Fibroblast of lung (primary cell): ENCODE results near the gene NHP2. TPM values are rescaled to one million over a fixed set of nuclear protein-coding genes. Genes with fewer than 3 reads are reported as not detected.

Source experiments
- DNase-seq, 2 donors: peaks; one replicate each; pipeline versions ENCODE4 v3.0.0 to v3.0.0-alpha.2; 2010; ENCODE audit warnings: low read depth in 2 of 2
- H2AFZ ChIP-seq: 2 replicates; pipeline ENCODE4 v1.5.1; 2012; ENCODE audit warnings: low read length, control low read depth, inconsistent platforms
- H3K27ac ChIP-seq: 2 replicates; pipeline ENCODE4 v1.5.1; 2011; ENCODE audit warnings: low read length, control low read depth; ENCODE audit not compliant: insufficient read depth
- H3K27me3 ChIP-seq: 2 replicates; pipeline ENCODE4 v1.5.1; 2011; ENCODE audit warnings: mild to moderate bottlenecking, low read length; ENCODE audit not compliant: control insufficient read depth, insufficient read depth
- H3K36me3 ChIP-seq: 2 replicates; pipeline ENCODE4 v1.5.1; 2011; ENCODE audit warnings: low read length; ENCODE audit not compliant: control insufficient read depth, insufficient read depth
- H3K4me1 ChIP-seq: 2 replicates; pipeline ENCODE4 v1.5.1; 2011; ENCODE audit warnings: low read length; ENCODE audit not compliant: control insufficient read depth, insufficient read depth; ENCODE audit errors: extremely low read depth
- H3K4me2 ChIP-seq: 2 replicates; pipeline ENCODE4 v1.5.1; 2011; ENCODE audit warnings: low read length, control low read depth; ENCODE audit not compliant: insufficient read depth; ENCODE audit errors: extremely low read depth
- H3K4me3 ChIP-seq, 4 experiments: fragments of 200-600 bp in 1 of 4; sonication (generic) in 1 of 4; replicated peaks in 1 of 4; 2 replicates each; pipeline ENCODE4 v1.5.1; 2011 to 2016; ENCODE audit warnings: low read length in 4 of 4, low read depth in 3 of 4, mild to moderate bottlenecking in 3 of 4, control low read depth in 2 of 4, inconsistent platforms in 1 of 4, mixed read lengths in 1 of 4; ENCODE audit not compliant: insufficient read depth in 1 of 4; ENCODE audit errors: control extremely low read depth in 1 of 4
- H3K79me2 ChIP-seq: 2 replicates; pipeline ENCODE4 v1.5.1; 2012; ENCODE audit warnings: mild to moderate bottlenecking, low read length, inconsistent platforms; ENCODE audit not compliant: control insufficient read depth, insufficient read depth
- H3K9ac ChIP-seq: 2 replicates; pipeline ENCODE4 v1.5.1; 2011; ENCODE audit warnings: mild to moderate bottlenecking, low read length, control low read depth; ENCODE audit not compliant: insufficient read depth
- H3K9me3 ChIP-seq: 2 replicates; pipeline ENCODE4 v1.5.1; 2012; ENCODE audit warnings: low read depth, low read length; ENCODE audit not compliant: control insufficient read depth, insufficient read depth
- H4K20me1 ChIP-seq: 2 replicates; pipeline ENCODE4 v1.5.1; 2011; ENCODE audit warnings: low read length; ENCODE audit not compliant: control insufficient read depth, insufficient read depth; ENCODE audit errors: extremely low read depth
- CTCF ChIP-seq, 2 donors: IDR thresholded peaks in 1 of 2; conservative IDR thresholded peaks in 1 of 2; 1 replicate in 1 of 2; 2 replicates in 1 of 2; pipeline ENCODE4 v1.5.1; 2011 to 2012; ENCODE audit warnings: low read length in 2 of 2, control low read depth in 1 of 2, inconsistent platforms in 1 of 2, low read depth in 1 of 2, mild to moderate bottlenecking in 1 of 2
- EZH2 ChIP-seq: IDR thresholded peaks from 2 replicates; pipeline ENCODE4 v1.5.1; 2012; ENCODE audit warnings: low read length, control low read depth, mild to moderate bottlenecking; ENCODE audit errors: missing control alignments
- polyA plus RNA-seq, 2 donors: library from polyadenylated mRNA; depleted of rRNA in 1 of 2; stranded (reverse) in 1 of 2; unstranded in 1 of 2; fragments of >200 nt; gene quantifications; 2 replicates each; pipeline ENCODE4 v1.2.1, GENCODE V29; 2011 to 2012; ENCODE audit warnings: missing spikeins in 1 of 2
- total RNA-seq: library from RNA; depleted of rRNA; stranded (reverse); fragments of >200 nt; gene quantifications from 2 replicates; pipeline ENCODE4 v1.2.1, GENCODE V29; 2014

NHP2 gene
- total and polyA plus RNA-seq, 2 donors (not counting 1 experiment from before 2014, with no cell fraction given) = 78.3 to 85.7 TPM

DNA sequence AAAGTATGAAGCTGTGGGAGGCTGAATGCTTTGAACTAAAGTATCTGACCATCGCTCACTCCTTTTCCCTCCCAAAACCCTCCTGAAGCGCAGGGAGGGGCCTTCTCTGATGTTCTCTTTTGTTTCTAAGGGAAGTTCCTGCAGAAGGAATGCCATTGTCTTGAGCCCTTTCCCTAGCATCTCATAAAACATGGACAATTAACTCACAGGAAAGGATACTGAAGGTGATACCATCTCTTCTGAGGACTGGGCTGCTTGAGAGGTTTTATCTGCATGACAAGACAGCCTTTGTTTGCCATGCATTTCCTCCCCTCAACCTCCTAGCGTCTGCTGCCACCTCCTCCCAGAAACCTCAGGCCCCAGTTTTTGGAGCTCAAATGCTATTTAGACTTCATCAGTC is 27.1 kb downstream of the NHP2 start:
- no peaks in the 10 kb centered on the region for H3K9me3 ChIP-seq
- DNase-seq = no peak
- no peak overlapping the region for H2AFZ ChIP-seq

GRCh38 chr5:178125253-178125906 is 28.3 kb downstream of the NHP2 start:
- Histone ChIP-seq H3K27ac (no peak overlapping the region), H3K4me1 (no peaks in the 10 kb centered on the region), H3K9ac (no peak overlapping the region), H3K4me3 (no peak overlapping the region), H4K20me1 (no peaks in the 10 kb centered on the region), H3K79me2 (no peaks in the 10 kb centered on the region), H3K27me3 (peaks cover 9% of the 10 kb centered on the region), H3K4me2 (no peak overlapping the region), H2AFZ (no peak overlapping the region), H3K9me3 (no peaks in the 10 kb centered on the region), H3K36me3 (no peaks in the 10 kb centered on the region)
- TF ChIP-seq EZH2 (no peak), CTCF (conservative IDR thresholded peaks at IDR 0.05 in 1 of 2, IDR thresholded peaks at IDR 0.05 in 1 of 2; ENCODE audit: low read depth in 1 of 2, low read length in 2 of 2) (no peak)
- no peak for DNase-seq

More for the DNA sequence above, 27.1 kb downstream of the NHP2 start:
- Histone ChIP-seq H4K20me1 (no peaks in the 10 kb centered on the region), H3K27me3 (peaks cover 6% of the 10 kb centered on the region), H3K4me3 (no peak overlapping the region), H3K36me3 (no peaks in the 10 kb centered on the region), H3K27ac (no peak overlapping the region), H3K4me1 (peaks cover 2% of the 10 kb centered on the region), H3K4me2 (no peak overlapping the region), H3K79me2 (peaks cover 2% of the 10 kb centered on the region), H3K9ac (no peak overlapping the region)
- no peak for TF ChIP-seq EZH2
- TF ChIP-seq CTCF (conservative IDR thresholded peaks at IDR 0.05 in 1 of 2, IDR thresholded peaks at IDR 0.05 in 1 of 2; ENCODE audit: low read depth in 1 of 2, low read length in 2 of 2) = no peak

DNA sequence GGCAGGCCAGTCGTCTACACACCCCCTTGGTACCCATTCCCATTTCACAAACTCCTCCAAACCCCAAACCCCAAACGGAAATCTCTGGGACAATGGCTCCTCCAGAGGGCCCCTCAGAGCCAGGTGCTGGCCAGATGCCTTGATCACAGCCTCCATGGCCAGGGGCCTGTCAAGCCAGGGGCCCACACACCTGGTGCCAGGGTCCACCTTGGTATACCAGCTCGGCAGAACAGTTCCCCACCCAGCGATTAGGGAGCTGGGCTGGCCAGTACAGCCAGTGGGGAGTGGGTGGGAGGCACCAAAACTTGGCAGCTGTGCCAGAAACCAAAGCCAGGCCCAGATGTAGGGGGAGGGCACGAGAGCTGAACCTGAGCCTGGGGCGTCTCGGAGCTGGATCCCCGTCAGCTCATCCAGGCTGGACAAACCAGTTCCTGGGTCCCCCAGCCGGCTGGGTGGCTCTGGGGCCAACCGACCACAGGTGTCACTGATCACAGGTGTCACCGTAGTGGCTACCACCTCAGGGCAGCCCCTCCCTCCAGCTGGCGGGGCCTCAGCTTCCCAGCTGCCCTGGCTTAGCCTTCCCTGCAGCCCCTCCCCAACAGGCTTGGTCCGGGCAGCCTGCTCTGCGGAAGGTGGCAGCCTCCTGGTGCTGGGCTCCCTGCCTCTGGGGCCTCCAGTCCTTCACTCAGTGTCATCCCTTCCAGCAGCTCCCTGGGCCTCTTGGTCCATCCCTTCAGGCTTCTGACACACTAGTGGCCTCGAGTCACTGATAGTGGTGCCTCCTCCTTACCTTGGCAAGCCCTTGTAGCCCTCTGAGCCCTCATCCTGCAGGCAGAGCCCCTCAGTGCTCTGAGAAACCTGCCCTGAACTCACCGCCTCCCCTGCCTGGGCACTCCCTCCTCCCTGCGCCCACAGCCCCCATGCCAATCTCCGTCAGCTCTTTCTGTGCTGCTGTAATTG is 29.4 kb downstream of the NHP2 start:
- Histone ChIP-seq H3K4me2 (no peak overlapping the region), H4K20me1 (no peaks in the 10 kb centered on the region), H3K9me3 (no peaks in the 10 kb centered on the region), H3K4me3 (no peak overlapping the region), H2AFZ (no peak overlapping the region), H3K27ac (no peak overlapping the region), H3K4me1 (no peaks in the 10 kb centered on the region), H3K36me3 (no peaks in the 10 kb centered on the region), H3K9ac (no peak overlapping the region), H3K27me3 (peaks cover 9% of the 10 kb centered on the region), H3K79me2 (no peaks in the 10 kb centered on the region)
- no peak for TF ChIP-seq CTCF (conservative IDR thresholded peaks at IDR 0.05 in 1 of 2, IDR thresholded peaks at IDR 0.05 in 1 of 2; ENCODE audit: low read depth in 1 of 2, low read length in 2 of 2)
- no peak for TF ChIP-seq EZH2
- no peak for DNase-seq
